ENCODE data around the gene PFDN1. TPM values are rescaled to one million over a fixed set of nuclear protein-coding genes. Genes with fewer than 3 reads are reported as not detected.

Gene PFDN1
- polyA plus RNA-seq, 1 donor (not counting 4 experiments of a cell fraction or from before 2014, with no cell fraction given): 79.0 TPM

GRCh38 chr5:140253985-140254384, 48.9 kb downstream of the PFDN1 start:
- Histone ChIP-seq H2AFZ (ENCODE audit: control insufficient read depth, low read length) (no peak overlapping the region), H3K36me3 (ENCODE audit: control insufficient read depth in 2 of 2, extremely low read depth in 1 of 2, insufficient read depth in 2 of 2, low read length in 2 of 2) (peaks cover 0 to 24% of the 10 kb centered on the region in 2 experiments), H3K4me3 (ENCODE audit: control insufficient read depth in 2 of 3, extremely low read depth in 1 of 3, insufficient read depth in 2 of 3, low read depth in 1 of 3, low read length in 3 of 3) (no peak overlapping the region), H3K9me1 (ENCODE audit: control insufficient read depth, extremely low read depth, insufficient read depth, low read length) (no peaks in the 10 kb centered on the region), H4K20me1 (ENCODE audit: control insufficient read depth, extremely low read depth, insufficient read depth, low read length) (no peaks in the 10 kb centered on the region), H3K9ac (ENCODE audit: control insufficient read depth, extremely low read depth, insufficient read depth, low read length) (no peak overlapping the region), H3K4me1 (ENCODE audit: control insufficient read depth, extremely low read depth, insufficient read depth, low read length) (peaks cover 52% of the 10 kb centered on the region), H3K27ac (ENCODE audit: control insufficient read depth, insufficient read depth, low read length) (peak overlapping the region; percentile 15), H3K27me3 (ENCODE audit: control insufficient read depth, extremely low read depth, insufficient read depth, low read length) (no peaks in the 10 kb centered on the region), H3K4me2 (ENCODE audit: control insufficient read depth, extremely low read depth, insufficient read depth, low read depth, low read length) (peak overlapping the region; percentile 22), H3K79me2 (ENCODE audit: control insufficient read depth, insufficient read depth, low read length) (peaks cover 62% of the 10 kb centered on the region), H3K9me3 (ENCODE audit: control insufficient read depth, low read depth, low read length) (no peaks in the 10 kb centered on the region)
- dilution Hi-C loops (cut with MboI; ENCODE audit: extremely low pct_ligation_motif_present, low sequenced_read_pairs): no loop called here
- DNase-seq (ENCODE audit: low read depth, low spot score) (no peak), FAIRE-seq (no peak)
- no peak for TF ChIP-seq CTCF (optimal IDR thresholded peaks at IDR 0.05 in 1 of 3, IDR thresholded peaks at IDR 0.05 in 1 of 3, conservative IDR thresholded peaks at IDR 0.05 in 1 of 3; ENCODE audit: extremely low read depth in 1 of 3, insufficient read depth in 2 of 3, low read length in 3 of 3)
- no peak for TF ChIP-seq EZH2 (IDR thresholded peaks at IDR 0.05; ENCODE audit: low read length)

DNA sequence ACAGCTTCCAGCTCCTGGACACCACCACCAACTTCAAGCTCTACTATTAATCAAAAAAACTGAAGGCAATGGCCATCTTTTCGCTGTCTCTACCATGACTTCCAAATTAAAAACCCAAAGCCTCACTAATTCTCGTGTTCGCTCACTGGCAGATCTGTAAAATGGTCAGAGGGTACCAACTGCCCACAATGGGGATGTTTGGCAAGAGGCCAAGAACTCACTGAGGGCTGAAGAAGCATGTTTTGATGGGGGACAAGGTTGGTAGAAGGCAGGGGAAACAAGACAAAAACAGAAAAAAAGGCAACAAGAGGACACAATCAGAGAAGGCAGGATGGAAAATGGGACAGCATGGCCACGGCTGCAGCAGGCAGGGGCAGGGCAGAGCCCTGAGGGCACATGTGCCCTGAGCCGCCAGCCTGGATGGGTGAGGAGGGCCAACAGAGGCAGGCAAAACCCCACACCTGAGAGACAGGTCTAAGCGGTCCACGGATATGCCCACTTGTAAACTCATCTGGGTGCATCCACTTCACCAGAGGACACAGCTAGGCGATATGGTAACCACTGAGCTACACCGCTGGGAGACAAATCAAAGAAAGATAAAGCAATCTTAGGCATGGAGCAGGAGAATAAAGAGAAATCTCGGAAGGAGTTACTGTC, 50.3 kb downstream of the PFDN1 start:
- FAIRE-seq: no peak
- Histone ChIP-seq H3K4me1 (ENCODE audit: control insufficient read depth, extremely low read depth, insufficient read depth, low read length) (peaks cover 38% of the 10 kb centered on the region), H3K4me2 (ENCODE audit: control insufficient read depth, extremely low read depth, insufficient read depth, low read depth, low read length) (peak overlapping the region; percentile 67), H3K9me3 (ENCODE audit: control insufficient read depth, low read depth, low read length) (no peaks in the 10 kb centered on the region), H4K20me1 (ENCODE audit: control insufficient read depth, extremely low read depth, insufficient read depth, low read length) (no peaks in the 10 kb centered on the region), H2AFZ (ENCODE audit: control insufficient read depth, low read length) (no peak overlapping the region), H3K9ac (ENCODE audit: control insufficient read depth, extremely low read depth, insufficient read depth, low read length) (no peak overlapping the region), H3K79me2 (ENCODE audit: control insufficient read depth, insufficient read depth, low read length) (peaks cover 59% of the 10 kb centered on the region), H3K4me3 (ENCODE audit: control insufficient read depth in 2 of 3, extremely low read depth in 1 of 3, insufficient read depth in 2 of 3, low read depth in 1 of 3, low read length in 3 of 3) (no peak overlapping the region), H3K36me3 (ENCODE audit: control insufficient read depth in 2 of 2, extremely low read depth in 1 of 2, insufficient read depth in 2 of 2, low read length in 2 of 2) (peaks cover 0 to 14% of the 10 kb centered on the region in 2 experiments), H3K27me3 (ENCODE audit: control insufficient read depth, extremely low read depth, insufficient read depth, low read length) (no peaks in the 10 kb centered on the region), H3K27ac (ENCODE audit: control insufficient read depth, insufficient read depth, low read length) (peak overlapping the region; percentile 72), H3K9me1 (ENCODE audit: control insufficient read depth, extremely low read depth, insufficient read depth, low read length) (no peaks in the 10 kb centered on the region)
- TF ChIP-seq CTCF (optimal IDR thresholded peaks at IDR 0.05 in 1 of 3, IDR thresholded peaks at IDR 0.05 in 1 of 3, conservative IDR thresholded peaks at IDR 0.05 in 1 of 3; ENCODE audit: extremely low read depth in 1 of 3, insufficient read depth in 2 of 3, low read length in 3 of 3): no peak
- TF ChIP-seq EZH2 (IDR thresholded peaks at IDR 0.05; ENCODE audit: low read length): no peak
- DNase-seq (ENCODE audit: low read depth, low spot score): no peak
- dilution Hi-C loops (cut with MboI; ENCODE audit: extremely low pct_ligation_motif_present, low sequenced_read_pairs): no loop called here

Measured in keratinocyte (primary cell).